ENCODE measurements around the gene BRD2.

The BRD2 gene

GRCh38 chr6:32972353-32973143 is 4.2 kb downstream of the BRD2 start:
- DNase-seq (ENCODE audit: low spot score) = no peak

- DNase-seq (ENCODE audit: low spot score) = no peak
Measured at GRCh38 chr6:32973144-32974015, 5.0 kb downstream of the BRD2 start.

- DNase-seq (ENCODE audit: low spot score) = no peak
Measured at GRCh38 chr6:32974016-32974333, 5.6 kb downstream of the BRD2 start.

DNA sequence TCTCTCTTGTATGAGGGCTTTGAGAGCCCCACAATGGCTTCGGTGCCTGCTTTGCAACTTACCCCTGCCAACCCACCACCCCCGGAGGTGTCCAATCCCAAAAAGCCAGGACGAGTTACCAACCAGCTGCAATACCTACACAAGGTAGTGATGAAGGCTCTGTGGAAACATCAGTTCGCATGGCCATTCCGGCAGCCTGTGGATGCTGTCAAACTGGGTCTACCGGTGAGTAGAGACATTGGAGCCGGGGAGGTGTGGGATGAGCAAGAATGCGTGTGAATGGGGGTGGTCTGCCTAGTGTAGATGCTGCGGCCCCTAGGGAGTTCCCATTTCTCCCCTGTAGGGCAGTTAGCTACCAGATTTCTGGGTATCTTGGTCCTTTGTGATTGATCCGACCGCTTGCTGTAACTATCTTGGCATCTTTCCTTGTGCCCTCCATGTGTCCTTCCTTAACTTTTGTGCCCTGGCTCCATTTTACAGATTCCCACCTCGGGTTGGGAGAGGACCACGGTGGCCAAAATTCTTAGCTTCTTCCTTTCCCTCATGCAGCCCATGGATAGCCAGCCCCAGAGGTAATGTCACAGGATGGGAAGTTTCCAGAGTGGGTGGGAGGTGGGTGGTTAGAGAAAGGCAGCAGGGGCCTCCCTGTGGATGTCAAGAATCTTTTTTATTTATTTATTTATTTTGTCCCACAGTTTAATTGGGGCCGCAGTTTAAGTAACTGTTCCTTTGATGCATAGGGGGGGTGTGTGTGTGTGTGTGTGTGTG is 6.3 kb downstream of the BRD2 start:
- no peak for DNase-seq (ENCODE audit: low spot score)

DNA sequence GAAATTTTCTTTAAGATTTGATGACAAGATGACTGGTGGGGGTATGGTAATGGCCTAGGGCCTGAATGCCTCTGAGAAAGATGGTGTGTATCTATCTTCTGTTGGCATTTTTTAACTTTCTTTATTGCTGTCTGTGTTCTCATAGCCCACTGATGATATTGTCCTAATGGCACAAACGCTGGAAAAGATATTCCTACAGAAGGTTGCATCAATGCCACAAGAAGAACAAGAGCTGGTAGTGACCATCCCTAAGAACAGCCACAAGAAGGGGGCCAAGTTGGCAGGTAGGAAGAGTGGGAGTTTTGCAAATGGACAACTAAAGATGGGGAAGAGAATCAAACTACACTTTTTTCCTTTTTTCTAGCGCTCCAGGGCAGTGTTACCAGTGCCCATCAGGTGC is 7.5 kb downstream of the BRD2 start:
- no peak for DNase-seq (ENCODE audit: low spot score)

- no peak for DNase-seq (ENCODE audit: low spot score)
Measured at GRCh38 chr6:32976334-32977069, 8.1 kb downstream of the BRD2 start.

DNA sequence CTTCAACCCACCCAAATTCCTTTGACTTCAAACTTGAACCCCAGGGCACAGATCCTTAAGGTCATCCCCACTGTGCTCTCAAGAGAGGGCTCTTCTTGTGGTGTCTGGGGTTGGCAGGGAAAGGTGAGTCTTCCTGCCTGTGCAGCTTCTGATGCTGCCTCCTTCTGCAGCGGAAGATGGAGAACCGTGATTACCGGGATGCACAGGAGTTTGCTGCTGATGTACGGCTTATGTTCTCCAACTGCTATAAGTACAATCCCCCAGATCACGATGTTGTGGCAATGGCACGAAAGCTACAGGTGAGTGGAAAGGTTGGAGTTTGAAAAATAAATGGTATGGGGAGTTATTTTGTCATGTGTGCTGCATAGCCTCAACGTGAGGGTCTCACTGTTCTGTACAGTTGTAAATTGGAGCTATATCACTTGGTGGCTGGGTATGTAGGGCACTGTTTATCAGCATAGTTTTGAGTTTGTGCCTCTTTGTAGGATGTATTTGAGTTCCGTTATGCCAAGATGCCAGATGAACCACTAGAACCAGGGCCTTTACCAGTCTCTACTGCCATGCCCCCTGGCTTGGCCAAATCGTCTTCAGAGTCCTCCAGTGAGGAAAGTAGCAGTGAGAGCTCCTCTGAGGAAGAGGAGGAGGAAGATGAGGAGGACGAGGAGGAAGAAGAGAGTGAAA is 9.0 kb downstream of the BRD2 start:
- DNase-seq (ENCODE audit: low spot score) = no peak

DNA sequence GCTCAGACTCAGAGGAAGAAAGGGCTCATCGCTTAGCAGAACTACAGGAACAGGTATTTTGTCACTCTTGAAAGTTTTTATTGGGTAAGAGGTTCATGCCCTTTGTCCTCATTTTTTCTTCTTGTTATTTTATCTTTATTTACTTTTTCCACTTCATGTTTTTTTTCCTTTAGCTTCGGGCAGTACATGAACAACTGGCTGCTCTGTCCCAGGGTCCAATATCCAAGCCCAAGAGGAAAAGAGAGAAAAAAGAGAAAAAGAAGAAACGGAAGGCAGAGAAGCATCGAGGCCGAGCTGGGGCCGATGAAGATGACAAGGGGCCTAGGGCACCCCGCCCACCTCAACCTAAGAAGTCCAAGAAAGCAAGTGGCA is 9.5 kb downstream of the BRD2 start:
- no peak for DNase-seq (ENCODE audit: low spot score)

DNA sequence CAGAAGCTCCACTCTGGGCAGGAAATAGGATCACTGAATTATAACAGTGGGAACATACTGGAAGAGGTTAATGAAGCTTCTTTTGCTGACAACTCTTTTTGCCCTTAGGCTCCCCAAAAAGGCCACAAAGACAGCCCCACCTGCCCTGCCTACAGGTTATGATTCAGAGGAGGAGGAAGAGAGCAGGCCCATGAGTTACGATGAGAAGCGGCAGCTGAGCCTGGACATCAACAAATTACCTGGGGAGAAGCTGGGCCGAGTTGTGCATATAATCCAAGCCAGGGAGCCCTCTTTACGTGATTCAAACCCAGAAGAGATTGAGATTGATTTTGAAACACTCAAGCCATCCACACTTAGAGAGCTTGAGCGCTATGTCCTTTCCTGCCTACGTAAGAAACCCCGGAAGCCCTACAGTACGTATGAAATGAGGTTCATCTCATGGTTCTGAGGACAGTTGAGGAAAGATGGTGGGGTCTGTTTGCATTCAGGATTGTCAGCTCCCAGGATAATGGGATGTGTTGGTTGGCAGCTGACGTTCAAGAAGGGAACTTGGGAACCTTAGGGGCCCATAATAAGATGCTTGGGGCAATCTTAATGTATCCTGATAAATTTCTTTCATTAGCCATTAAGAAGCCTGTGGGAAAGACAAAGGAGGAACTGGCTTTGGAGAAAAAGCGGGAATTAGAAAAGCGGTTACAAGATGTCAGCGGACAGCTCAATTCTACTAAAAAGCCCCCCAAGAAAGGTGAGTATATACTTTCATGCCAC is 11.5 kb downstream of the BRD2 start:
- no peak for DNase-seq (ENCODE audit: low spot score)

GRCh38 chr6:32980488-32981038 is 12.2 kb downstream of the BRD2 start:
- no peak for DNase-seq (ENCODE audit: low spot score)

DNA sequence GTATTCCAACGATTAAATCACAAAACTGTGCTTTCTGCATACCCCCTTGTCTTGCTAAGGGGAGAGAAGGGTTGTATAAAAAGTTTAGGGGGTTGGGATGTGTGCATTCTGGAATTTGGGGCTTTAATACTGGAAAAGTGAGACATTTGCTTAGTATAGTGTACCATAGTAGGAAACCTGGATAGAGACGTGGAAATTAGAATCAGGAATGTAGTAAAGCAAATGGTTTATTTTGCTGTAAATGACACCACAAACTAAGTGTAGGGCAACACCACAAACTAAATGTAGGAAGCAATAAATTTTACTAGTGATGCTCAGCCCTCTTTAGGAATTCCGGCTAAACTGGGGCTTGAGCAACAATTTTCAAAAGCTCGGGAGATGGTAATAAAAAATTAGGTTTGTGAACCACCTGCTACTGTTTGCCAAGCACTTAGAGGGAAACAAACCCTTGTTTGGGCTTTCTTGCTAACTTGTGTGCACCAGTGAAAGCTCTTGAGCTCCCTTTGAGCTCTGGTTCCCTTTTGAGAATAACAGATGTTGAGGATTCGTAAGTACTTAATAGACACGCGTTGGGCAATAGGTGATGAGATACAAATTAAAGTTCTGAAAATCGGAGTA is 13.8 kb downstream of the BRD2 start:
- DNase-seq (ENCODE audit: low spot score) = no peak

GRCh38 chr6:32982702-32983492 is 14.5 kb downstream of the BRD2 start:
- DNase-seq (ENCODE audit: low spot score) = no peak

- DNase-seq (ENCODE audit: low spot score) = no peak
Measured at GRCh38 chr6:32983493-32983848, 15.1 kb downstream of the BRD2 start.

- DNase-seq (ENCODE audit: low spot score) = no peak
Measured at GRCh38 chr6:32983964-32984621, 15.7 kb downstream of the BRD2 start.

DNA sequence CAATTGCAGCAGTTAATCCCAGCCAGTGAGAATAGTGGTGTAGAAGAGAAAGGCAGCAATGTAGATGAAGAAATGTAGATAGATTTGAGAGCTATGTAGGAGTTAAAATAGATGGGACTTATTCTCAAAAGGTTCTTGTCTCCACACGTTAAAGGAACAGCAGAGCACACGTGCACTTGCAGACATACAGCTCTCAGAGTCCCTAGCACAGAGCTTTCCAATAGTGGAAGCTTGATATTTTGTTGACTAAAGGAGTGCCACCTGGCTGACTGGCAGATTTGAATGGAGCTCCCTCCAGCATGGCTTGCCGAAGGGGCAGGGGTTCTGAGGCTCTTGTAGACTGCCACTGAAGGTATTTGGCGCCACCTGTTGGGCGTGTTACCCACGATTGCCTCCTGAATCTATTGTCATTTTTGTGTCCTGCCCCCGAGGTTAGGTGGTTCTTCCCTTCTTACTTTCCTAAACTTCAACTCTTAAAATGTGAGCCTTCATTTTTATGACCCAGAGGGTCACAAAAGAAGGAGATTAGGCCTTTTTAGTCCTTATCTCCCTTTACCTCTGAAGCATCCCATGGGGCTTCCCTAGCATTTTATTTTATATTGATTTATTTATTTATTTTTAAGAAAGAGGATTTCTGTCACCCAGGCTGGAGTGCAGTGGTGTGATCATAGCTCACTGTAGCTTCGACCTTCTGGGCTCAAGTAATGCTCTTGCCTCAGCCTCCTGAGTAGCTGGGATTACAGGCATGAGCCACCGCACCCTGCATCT is 16.4 kb downstream of the BRD2 start:
- peak; percentile 88 for DNase-seq (ENCODE audit: low spot score)

GRCh38 chr6:32989368-32989767 is 21.0 kb downstream of the BRD2 start:
- DNase-seq (ENCODE audit: low spot score) = no peak

- DNase-seq (ENCODE audit: low spot score) = no peak
Measured at GRCh38 chr6:32991972-32992371, 23.6 kb downstream of the BRD2 start.
